Peyer's patch (tissue), 4 donors: Measurements from ENCODE around the gene HELLS. TPM values are rescaled to one million over a fixed set of nuclear protein-coding genes. Genes with fewer than 3 reads are reported as not detected.

ENCODE experiments used
- DNase-seq, 3 donors: peaks; one replicate each; pipeline ENCODE4 v3.0.0-alpha.2; 2017 to 2019
- H3K27ac ChIP-seq, 4 donors: fragments of 200-600 bp; sonication (generic); one replicate each; pipeline ENCODE4 v1.5.1; 2016 to 2019
- H3K27me3 ChIP-seq, 2 donors: fragments of 200-600 bp; sonication (generic); one replicate each; pipeline ENCODE4 v1.5.1; 2019
- H3K36me3 ChIP-seq, 3 donors: fragments of 200-600 bp; sonication (generic); one replicate each; pipeline ENCODE4 v1.5.1; 2016 to 2019
- H3K4me1 ChIP-seq, 4 donors: fragments of 200-600 bp; sonication (generic); one replicate each; pipeline ENCODE4 v1.5.1; 2016 to 2019
- H3K4me3 ChIP-seq, 4 donors: fragments of 200-600 bp; sonication (generic); 1 replicate in 3 of 4; 2 replicates in 1 of 4; pipeline ENCODE4 v1.5.1; 2016 to 2019; ENCODE audit warnings: mild to moderate bottlenecking in 1 of 4
- H3K9me3 ChIP-seq, 4 donors: fragments of 200-600 bp; sonication (generic); one replicate each; pipeline ENCODE4 v1.5.1; 2016 to 2019; ENCODE audit warnings: mild to moderate bottlenecking in 1 of 4
- CTCF ChIP-seq, 6 experiments: fragments of 450-650 bp in 4 of 6; fragments of 200-600 bp in 2 of 6; sonication (generic) in 1 of 6; IDR thresholded peaks; one replicate each; pipeline ENCODE4 v1.5.1; 2017 to 2019; ENCODE audit warnings: antibody characterized with exemption in 6 of 6, mild to moderate bottlenecking in 3 of 6, moderate library complexity in 1 of 6
- POLR2A ChIP-seq, 2 donors: fragments of 450-650 bp; IDR thresholded peaks; one replicate each; pipeline ENCODE4 v1.5.1; 2017; ENCODE audit warnings: antibody characterized with exemption in 2 of 2, mild to moderate bottlenecking in 2 of 2, moderate library complexity in 2 of 2
- total RNA-seq, 4 donors: library from RNA; depleted of rRNA; stranded (reverse); fragments of >200 nt; gene quantifications; one replicate each; pipeline ENCODE4 v1.1.0, GENCODE V29; 2016

Gene HELLS
- total RNA-seq, 4 donors from 2014 or later: 22.1 to 151 (median 34.0) TPM

GRCh38 chr10:94591461-94592205 lies 46.0 kb downstream of the HELLS start:
- TF ChIP-seq CTCF (IDR thresholded peaks at IDR 0.05) (no peak), POLR2A (IDR thresholded peaks at IDR 0.05) (no peak)
- Histone ChIP-seq H3K4me1 (no peaks in the 10 kb centered on the region), H3K4me3 (no peak overlapping the region), H3K27me3 (no peaks in the 10 kb centered on the region), H3K9me3 (no peaks in the 10 kb centered on the region), H3K36me3 (no peaks in the 10 kb centered on the region), H3K27ac (no peak overlapping the region)
- no peak for DNase-seq

DNA sequence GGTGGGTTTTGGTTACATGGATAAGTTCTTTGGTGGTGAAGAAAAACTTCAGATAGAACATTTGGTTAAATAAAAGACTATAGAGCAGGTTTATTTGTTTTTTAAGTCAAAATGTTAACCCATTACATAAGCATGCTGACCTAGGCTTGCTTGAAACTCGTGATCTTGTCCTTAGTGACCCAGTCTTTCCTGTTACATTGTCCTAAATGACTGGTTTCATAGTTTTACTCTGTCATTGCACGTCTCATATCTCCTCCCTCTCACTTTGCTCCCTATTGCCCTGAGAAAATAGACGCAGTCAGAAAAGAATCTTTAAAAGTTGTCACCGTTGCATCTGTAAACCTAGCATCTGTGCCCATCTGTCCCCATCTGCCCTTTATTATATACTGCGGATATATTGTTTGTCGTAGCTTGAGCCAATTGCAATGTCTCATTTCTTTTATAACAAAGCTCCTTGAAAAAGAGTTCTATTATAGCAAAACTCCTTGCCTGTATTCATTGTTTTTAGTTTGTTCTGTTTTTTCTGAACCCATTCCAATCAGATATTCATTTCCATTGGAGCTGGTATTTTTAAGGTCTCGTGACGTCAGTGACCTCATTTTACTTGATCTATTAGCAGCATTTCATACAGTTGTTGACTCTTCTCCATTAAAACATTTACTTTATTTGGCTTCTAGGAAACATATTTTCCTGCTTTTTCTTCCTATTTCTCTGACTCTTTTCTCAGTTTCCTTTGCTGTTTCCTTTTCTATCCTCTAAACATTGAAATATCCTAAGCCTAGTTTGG lies 57.3 kb downstream of the HELLS start:
- DNase-seq: no peak
- Histone ChIP-seq H3K36me3 (no peaks in the 10 kb centered on the region), H3K27ac (no peak overlapping the region), H3K4me3 (no peak overlapping the region), H3K9me3 (no peaks in the 10 kb centered on the region), H3K27me3 (no peaks in the 10 kb centered on the region), H3K4me1 (no peaks in the 10 kb centered on the region)
- TF ChIP-seq CTCF (IDR thresholded peaks at IDR 0.05): no peak
- TF ChIP-seq POLR2A (IDR thresholded peaks at IDR 0.05): no peak

GRCh38 chr10:94607111-94607510 lies 61.5 kb downstream of the HELLS start:
- Histone ChIP-seq H3K27ac (no peak overlapping the region), H3K27me3 (no peaks in the 10 kb centered on the region), H3K36me3 (no peaks in the 10 kb centered on the region), H3K9me3 (no peaks in the 10 kb centered on the region), H3K4me1 (no peaks in the 10 kb centered on the region), H3K4me3 (no peak overlapping the region)
- no peak for DNase-seq
- no peak for TF ChIP-seq POLR2A (IDR thresholded peaks at IDR 0.05)
- TF ChIP-seq CTCF (IDR thresholded peaks at IDR 0.05): no peak

GRCh38 chr10:94608559-94608958 lies 63.0 kb downstream of the HELLS start:
- Histone ChIP-seq H3K4me3 (no peak overlapping the region), H3K27ac (no peak overlapping the region), H3K9me3 (no peaks in the 10 kb centered on the region), H3K27me3 (no peaks in the 10 kb centered on the region), H3K36me3 (no peaks in the 10 kb centered on the region), H3K4me1 (no peaks in the 10 kb centered on the region)
- no peak for DNase-seq
- TF ChIP-seq POLR2A (IDR thresholded peaks at IDR 0.05) (no peak), CTCF (IDR thresholded peaks at IDR 0.05) (no peak)

DNA sequence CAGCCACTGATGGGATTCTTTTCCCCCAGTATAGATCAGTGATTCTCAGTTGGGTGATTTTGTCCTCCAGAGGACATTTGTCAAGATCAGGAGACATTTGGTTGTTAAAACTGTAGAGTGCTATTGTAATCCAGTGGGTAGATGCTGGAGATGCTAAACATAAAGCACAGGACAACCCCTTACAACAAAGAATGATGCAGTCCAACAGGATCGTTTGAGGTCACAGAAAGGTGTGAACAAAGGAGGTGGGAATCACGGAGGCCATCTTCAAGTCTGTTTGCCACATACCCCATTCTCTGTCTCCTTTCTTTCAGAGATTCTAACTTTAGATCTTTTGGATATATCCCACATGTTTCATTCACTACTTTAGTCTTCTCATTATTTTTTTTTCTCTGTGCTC lies 69.0 kb downstream of the HELLS start:
- no peaks in the 10 kb centered on the region for H3K4me1 ChIP-seq
- H3K27me3 ChIP-seq: no peaks in the 10 kb centered on the region
- DNase-seq: no peak
- H3K36me3 ChIP-seq: no peaks in the 10 kb centered on the region
- H3K9me3 ChIP-seq: no peaks in the 10 kb centered on the region
- H3K27ac ChIP-seq: no peak overlapping the region
- no peak for TF ChIP-seq POLR2A (IDR thresholded peaks at IDR 0.05)
- no peak for TF ChIP-seq CTCF (IDR thresholded peaks at IDR 0.05)
- no peak overlapping the region for H3K4me3 ChIP-seq
